Testis (tissue), 3 donors: ENCODE data around the gene SLC25A25. TPM values are rescaled to one million over a fixed set of nuclear protein-coding genes. Genes with fewer than 3 reads are reported as not detected.

Source experiments
- DNase-seq: peaks from one replicate; pipeline ENCODE4 v3.0.0-alpha.2; 2019
- H3K27ac ChIP-seq, 2 donors: fragments of 200-600 bp; sonication (generic); one replicate each; pipeline ENCODE4 v1.5.1; 2019
- H3K27me3 ChIP-seq: fragments of 200-600 bp; sonication (generic); one replicate; pipeline ENCODE4 v1.5.1; 2019
- H3K36me3 ChIP-seq: fragments of 200-600 bp; sonication (generic); one replicate; pipeline ENCODE4 v1.5.1; 2017; ENCODE audit warnings: low read depth; ENCODE audit errors: missing control alignments
- H3K4me1 ChIP-seq: fragments of 200-600 bp; sonication (generic); one replicate; pipeline ENCODE4 v1.5.1; 2019
- H3K4me3 ChIP-seq, 2 donors: fragments of 200-600 bp; sonication (generic); one replicate each; pipeline ENCODE4 v1.5.1; 2017 to 2019
- H3K9me3 ChIP-seq: fragments of 200-600 bp; sonication (generic); one replicate; pipeline ENCODE4 v1.5.1; 2017
- CTCF ChIP-seq, 3 experiments: fragments of 450-650 bp in 2 of 3; fragments of 200-600 bp in 1 of 3; sonication (generic) in 1 of 3; IDR thresholded peaks; one replicate each; pipeline ENCODE4 v1.5.1; 2016 to 2019; ENCODE audit warnings: antibody characterized with exemption in 3 of 3, mild to moderate bottlenecking in 2 of 3, moderate library complexity in 1 of 3
- POLR2A ChIP-seq: fragments of 450-650 bp; IDR thresholded peaks from one replicate; pipeline ENCODE4 v1.6.1; 2017; ENCODE audit warnings: antibody characterized with exemption, mild to moderate bottlenecking, moderate library complexity
- WGBS, 2 donors: methylation state at CpG; one replicate each; pipeline ENCODE4 v1.1.5; 2018; 5-methylcytosine and 5-hydroxymethylcytosine counted together
- intact Hi-C: fragments of 100-400 bp; cut with DNase I; formaldehyde crosslinking; loops from one replicate; pipeline ENCODE4 v1.15.1; 2023; ENCODE audit warnings: low total_unique reads
- polyA plus RNA-seq: library from polyadenylated mRNA; stranded (reverse); fragments of 350-450 nt; fragmentation: Illumina TruSeq; extraction: RNeasy Lipid Tissue Mini Kit (QIAGEN cat#74804); gene quantifications from one replicate; pipeline ENCODE4 v1.2.3, GENCODE V29; 2014; ENCODE audit warnings: low read depth, low replicate concordance; ENCODE audit not compliant: insufficient read depth
- total RNA-seq, 2 donors: library from RNA; depleted of rRNA; stranded (reverse); fragments of >200 nt; gene quantifications; one replicate each; pipeline ENCODE4 v1.2.3, GENCODE V29; 2016

Gene SLC25A25
- total and polyA plus RNA-seq, 3 donors from 2014 or later = 15.0 to 21.1 (median 19.1) TPM

GRCh38 chr9:128106181-128106939 is 38.3 kb downstream of the SLC25A25 start:
- Histone ChIP-seq H3K4me1 (peaks cover 50% of the 10 kb centered on the region), H3K4me3 (no peak overlapping the region), H3K36me3 (no peaks in the 10 kb centered on the region), H3K9me3 (no peaks in the 10 kb centered on the region), H3K27ac (peak overlapping the region in 1 of 2 donors; percentile 45), H3K27me3 (no peaks in the 10 kb centered on the region)
- no peak for TF ChIP-seq POLR2A
- TF ChIP-seq CTCF (IDR thresholded peaks at IDR 0.05) = no peak
- DNase-seq = no peak
- intact Hi-C loops = no loop called here
- 85 to 88% methylated on average over 14 to 18 of the region's 23 CpGs for WGBS, 2 donors

GRCh38 chr9:128106940-128107467 is 39.0 kb downstream of the SLC25A25 start:
- no peaks in the 10 kb centered on the region for H3K27me3 ChIP-seq
- no peaks in the 10 kb centered on the region for H3K36me3 ChIP-seq
- DNase-seq = no peak
- intact Hi-C loops = no loop called here
- WGBS, 2 donors = 77% methylated on average over 17 of the region's 23 CpGs; no CpG with 5 or more reads in 1 of the 2 donors
- H3K4me1 ChIP-seq = peaks cover 43% of the 10 kb centered on the region
- H3K4me3 ChIP-seq = no peak overlapping the region
- H3K9me3 ChIP-seq = no peaks in the 10 kb centered on the region
- H3K27ac ChIP-seq = peak overlapping the region in 1 of 2 donors; percentile 45
- no peak for TF ChIP-seq CTCF (IDR thresholded peaks at IDR 0.05)
- TF ChIP-seq POLR2A = no peak

GRCh38 chr9:128107468-128108268 is 39.6 kb downstream of the SLC25A25 start:
- whole genome bisulfite sequencing, 2 donors = 60 to 77% methylated on average over 9 to 17 of the region's 18 CpGs
- DNase-seq = peak; percentile 62
- peaks cover 42% of the 10 kb centered on the region for H3K4me1 ChIP-seq
- no peak overlapping the region for H3K4me3 ChIP-seq
- H3K27me3 ChIP-seq = no peaks in the 10 kb centered on the region
- no peaks in the 10 kb centered on the region for H3K9me3 ChIP-seq
- no peak overlapping the region for H3K27ac ChIP-seq
- intact Hi-C loops = no loop called here
- TF ChIP-seq CTCF (IDR thresholded peaks at IDR 0.05) (no peak), POLR2A (no peak)
- no peaks in the 10 kb centered on the region for H3K36me3 ChIP-seq

GRCh38 chr9:128108269-128109049 is 40.4 kb downstream of the SLC25A25 start:
- no peak for TF ChIP-seq CTCF (IDR thresholded peaks at IDR 0.05)
- TF ChIP-seq POLR2A = no peak
- Histone ChIP-seq H3K4me1 (peaks cover 34% of the 10 kb centered on the region), H3K27me3 (no peaks in the 10 kb centered on the region), H3K36me3 (no peaks in the 10 kb centered on the region), H3K9me3 (no peaks in the 10 kb centered on the region), H3K27ac (no peak overlapping the region), H3K4me3 (no peak overlapping the region)
- intact Hi-C loops = no loop called here
- WGBS, 2 donors = 56 to 74% methylated on average over 15 of the region's 15 CpGs
- no peak for DNase-seq
